Mucosa of descending colon (tissue), 3 donors: ENCODE measurements around the gene DFFA. TPM values are rescaled to one million over a fixed set of nuclear protein-coding genes. Genes with fewer than 3 reads are reported as not detected.

Experiments used
- ATAC-seq: fragments of 200-7000 bp; cut with Tn5 transposase; one replicate; pipeline ENCODE4 v1.9.1; 2020; ENCODE audit warnings: mild to moderate bottlenecking, moderate library complexity
- DNase-seq, 3 donors: peaks; one replicate each; pipeline ENCODE4 v3.0.0-alpha.2; 2020
- H3K36me3 ChIP-seq: fragments of 200-600 bp; one replicate; pipeline ENCODE4 v1.8.0; 2021; ENCODE audit warnings: low read depth, mild to moderate bottlenecking
- H3K4me1 ChIP-seq: fragments of 200-600 bp; one replicate; pipeline ENCODE4 v1.8.0; 2021; ENCODE audit warnings: low read depth, mild to moderate bottlenecking
- H3K4me3 ChIP-seq: fragments of 200-600 bp; one replicate; pipeline ENCODE4 v1.8.0; 2021; ENCODE audit warnings: mild to moderate bottlenecking
- H3K9me3 ChIP-seq: fragments of 200-600 bp; one replicate; pipeline ENCODE4 v1.8.0; 2021; ENCODE audit warnings: mild to moderate bottlenecking
- CTCF ChIP-seq: fragments of 200-600 bp; IDR thresholded peaks from one replicate; pipeline ENCODE4 v1.8.0; 2022; ENCODE audit warnings: antibody characterized with exemption, mild to moderate bottlenecking
- intact Hi-C, 2 donors: fragments of 100-400 bp; cut with DNase I in 1 of 2; cut with micrococcal nuclease in 1 of 2; formaldehyde crosslinking; loops; one replicate each; pipeline versions ENCODE4 v1.11.0 to v1.11.1; 2022; cut with DNase I, micrococcal nuclease
- total RNA-seq, 3 donors: library from RNA; stranded (reverse); fragmentation: NEBNext Ultra II Directional in 2 of 3; extraction: Animal tissue kit (Norgen Biotek cat#: 25700) in 2 of 3; gene quantifications; one replicate each; pipeline versions ENCODE4 v1.2.1 to v1.2.4, GENCODE V29; 2021 to 2023
- donor health status: DM: no; HTN: no; CAD: no; lungs with moderate emphysema.
- donor health status: DM: no; HTN: no; CAD: no.
- donor health status: DM: no; HTN: yes; CAD: no.

DFFA gene
- total RNA-seq, 3 donors from 2014 or later = 20.9 to 34.0 (median 21.9) TPM

GRCh38 chr1:10456048-10456447 is 16.3 kb downstream of the DFFA start:
- H3K36me3 ChIP-seq = no peaks in the 10 kb centered on the region
- no peak for TF ChIP-seq CTCF
- no peak for ATAC-seq

GRCh38 chr1:10451287-10451686 is 21.0 kb downstream of the DFFA start:
- intact Hi-C loops = no loop called here
- H3K4me3 ChIP-seq = no peak overlapping the region
- TF ChIP-seq CTCF = no peak
- H3K36me3 ChIP-seq = no peaks in the 10 kb centered on the region
- H3K9me3 ChIP-seq = no peaks in the 10 kb centered on the region
- ATAC-seq = no peak
- no peaks in the 10 kb centered on the region for H3K4me1 ChIP-seq
- DNase-seq = no peak

More at GRCh38 chr1:10456048-10456447, 16.3 kb downstream of the DFFA start:
- intact Hi-C loops = no loop called here
- Histone ChIP-seq H3K9me3 (no peaks in the 10 kb centered on the region), H3K4me3 (no peak overlapping the region), H3K4me1 (no peaks in the 10 kb centered on the region)
- no peak for DNase-seq

DNA sequence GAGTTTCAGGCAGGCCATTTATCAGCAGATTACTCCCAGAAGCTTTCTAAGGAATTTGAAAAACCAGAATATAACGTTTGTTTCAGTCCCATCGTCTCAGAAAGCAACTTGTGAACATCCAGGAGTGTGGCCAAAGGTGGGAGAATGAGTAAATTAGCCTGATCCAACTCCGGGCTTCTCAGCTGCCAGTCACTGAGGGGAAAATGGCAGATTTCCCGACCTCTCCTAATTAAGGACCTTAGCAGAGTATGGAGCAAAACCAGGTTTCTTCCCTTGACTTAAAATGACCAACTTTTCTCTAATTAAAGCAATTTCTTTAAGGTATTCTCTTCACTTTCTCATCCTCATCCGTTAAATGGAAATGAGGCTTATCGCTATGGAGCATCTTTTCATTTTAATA is 21.5 kb downstream of the DFFA start:
- no peak for DNase-seq
- no peak overlapping the region for H3K4me3 ChIP-seq
- intact Hi-C loops = no loop called here
- no peaks in the 10 kb centered on the region for H3K4me1 ChIP-seq
- no peaks in the 10 kb centered on the region for H3K36me3 ChIP-seq
- ATAC-seq = no peak
- H3K9me3 ChIP-seq = no peaks in the 10 kb centered on the region
- TF ChIP-seq CTCF = no peak

DNA sequence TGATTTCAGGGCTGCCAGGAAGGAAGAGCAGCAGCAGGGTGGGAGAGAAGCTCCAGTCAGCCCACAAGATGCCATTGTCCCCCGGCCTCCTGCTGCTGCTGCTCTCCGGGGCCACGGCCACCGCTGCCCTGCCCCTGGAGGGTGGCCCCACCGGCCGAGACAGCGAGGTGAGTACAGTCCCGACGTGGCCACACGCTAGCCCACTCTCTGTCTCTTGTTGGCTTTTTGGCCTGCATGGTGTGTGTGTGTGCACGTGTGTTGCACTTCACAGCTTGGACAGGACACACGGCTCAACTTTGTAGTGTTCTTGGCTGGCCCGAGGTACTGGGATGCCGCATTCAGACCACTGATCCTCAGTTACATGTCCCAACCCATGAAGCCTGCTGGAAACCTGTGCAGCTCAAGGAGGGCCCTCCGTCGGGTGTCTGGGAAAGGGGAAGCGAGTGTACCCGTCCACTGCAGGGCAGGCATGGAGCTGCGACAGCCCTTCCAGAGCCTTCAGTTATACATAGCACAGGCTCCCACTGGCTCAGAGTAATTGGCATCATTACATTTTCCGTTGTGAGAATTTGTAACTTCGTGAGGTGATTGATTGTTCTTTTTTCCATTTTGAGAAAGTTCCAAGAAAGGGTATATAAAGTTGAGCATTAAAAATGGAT is 22.0 kb downstream of the DFFA start:
- TF ChIP-seq CTCF = no peak
- no peaks in the 10 kb centered on the region for H3K4me1 ChIP-seq
- no peak overlapping the region for H3K4me3 ChIP-seq
- no peaks in the 10 kb centered on the region for H3K9me3 ChIP-seq
- H3K36me3 ChIP-seq = no peaks in the 10 kb centered on the region
- DNase-seq = no peak
- no peak for ATAC-seq
- intact Hi-C loops = no loop called here

DNA sequence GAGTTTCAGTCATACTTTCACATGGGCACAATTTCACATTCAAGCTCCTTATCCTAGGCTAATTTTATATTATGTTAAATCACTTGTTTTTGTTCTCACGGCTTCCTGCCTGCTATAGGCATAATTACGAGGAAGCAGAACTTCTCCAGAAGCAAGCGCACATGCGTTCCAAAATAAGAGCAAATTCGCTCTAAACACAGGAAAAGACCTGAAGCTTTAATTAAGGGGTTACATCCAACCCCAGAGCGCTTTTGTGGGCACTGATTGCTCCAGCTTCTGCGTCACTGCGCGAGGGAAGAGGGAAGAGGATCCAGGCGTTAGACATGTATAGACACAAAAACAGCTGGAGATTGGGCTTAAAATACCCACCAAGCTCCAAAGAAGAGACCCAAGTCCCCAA is 22.6 kb downstream of the DFFA start, which contains the start of gene CORT:
TSS of gene CORT (plus strand) at position 281 of the 400 bp plus-strand sequence. CDS start 193 bp downstream, outside the sequence.
- H3K4me1 ChIP-seq = no peaks in the 10 kb centered on the region
- TF ChIP-seq CTCF = no peak
- no peak for DNase-seq
- H3K9me3 ChIP-seq = no peaks in the 10 kb centered on the region
- ATAC-seq = no peak
- no peak within 1 kb of the TSS for H3K4me3 ChIP-seq
- intact Hi-C loops = no loop called here
- H3K36me3 ChIP-seq = no peaks in the 10 kb centered on the region
